Neural crest cell (in vitro differentiated cells): ENCODE results near the gene PRDM16. TPM values are rescaled to one million over a fixed set of nuclear protein-coding genes. Genes with fewer than 3 reads are reported as not detected.

Source experiments
- DNase-seq: peaks from one replicate; pipeline ENCODE4 v3.0.0; 2021; ENCODE audit warnings: low read depth, mixed read lengths, low spot score
- H3K27ac Mint-ChIP-seq: one replicate; pipeline ENCODE4 v1.8.0; 2021; ENCODE audit warnings: mild to moderate bottlenecking, mixed read lengths; ENCODE audit not compliant: unreplicated experiment
- H3K27me3 Mint-ChIP-seq: 2 replicates; pipeline ENCODE4 v1.8.0; 2021; ENCODE audit warnings: low read depth, mild to moderate bottlenecking, mixed read lengths
- H3K36me3 Mint-ChIP-seq: 2 replicates; pipeline ENCODE4 v1.8.0; 2021; ENCODE audit warnings: low read depth, mild to moderate bottlenecking, mixed read lengths
- H3K4me1 Mint-ChIP-seq: 2 replicates; pipeline ENCODE4 v1.8.0; 2021; ENCODE audit warnings: mixed read lengths
- H3K4me3 Mint-ChIP-seq: one replicate; pipeline ENCODE4 v1.8.0; 2021; ENCODE audit warnings: mild to moderate bottlenecking, mixed read lengths
- H3K9me3 Mint-ChIP-seq: 2 replicates; pipeline ENCODE4 v1.8.0; 2021; ENCODE audit warnings: mixed read lengths
- CTCF ChIP-seq: fragments of 200-600 bp; sonication (generic); conservative IDR thresholded peaks from 2 replicates; pipeline ENCODE4 v1.5.0; 2021; ENCODE audit warnings: antibody characterized with exemption, mild to moderate bottlenecking
- total RNA-seq: library from RNA; stranded (reverse); gene quantifications from 2 replicates; pipeline ENCODE4 v1.2.1, GENCODE V29; 2021

The PRDM16 gene
- total RNA-seq, 1 donor from 2014 or later, result 11.7 TPM

GRCh38 chr1:3058263-3059030 is 10.6 kb upstream of the PRDM16 start:
- H3K27ac Mint-ChIP-seq, result no peak overlapping the region
- H3K36me3 Mint-ChIP-seq, result no peaks in the 10 kb centered on the region
- peaks cover 97% of the 10 kb centered on the region for H3K27me3 Mint-ChIP-seq
- peaks cover 11% of the 10 kb centered on the region for H3K4me1 Mint-ChIP-seq
- no peak overlapping the region for H3K4me3 Mint-ChIP-seq
- no peaks in the 10 kb centered on the region for H3K9me3 Mint-ChIP-seq
- DNase-seq, result no peak
- no peak for TF ChIP-seq CTCF

- no peak for TF ChIP-seq CTCF
- no peak for DNase-seq
- Mint-ChIP-seq H3K36me3 (no peaks in the 10 kb centered on the region), H3K4me1 (peaks cover 7% of the 10 kb centered on the region), H3K27ac (no peak overlapping the region), H3K4me3 (no peak overlapping the region), H3K27me3 (peaks cover 97% of the 10 kb centered on the region), H3K9me3 (no peaks in the 10 kb centered on the region)
Observed at GRCh38 chr1:3060127-3060526, 8.9 kb upstream of the PRDM16 start.

GRCh38 chr1:3060601-3061551 is 8.1 kb upstream of the PRDM16 start:
- TF ChIP-seq CTCF, result no peak
- H3K27ac Mint-ChIP-seq, result no peak overlapping the region
- H3K4me3 Mint-ChIP-seq, result no peak overlapping the region
- no peaks in the 10 kb centered on the region for H3K9me3 Mint-ChIP-seq
- H3K27me3 Mint-ChIP-seq, result peaks cover 97% of the 10 kb centered on the region
- no peaks in the 10 kb centered on the region for H3K36me3 Mint-ChIP-seq
- DNase-seq, result no peak
- peaks cover 5% of the 10 kb centered on the region for H3K4me1 Mint-ChIP-seq

GRCh38 chr1:3061566-3061965 is 7.4 kb upstream of the PRDM16 start:
- no peaks in the 10 kb centered on the region for H3K36me3 Mint-ChIP-seq
- H3K9me3 Mint-ChIP-seq, result no peaks in the 10 kb centered on the region
- H3K4me3 Mint-ChIP-seq, result no peak overlapping the region
- no peak for TF ChIP-seq CTCF
- peaks cover 97% of the 10 kb centered on the region for H3K27me3 Mint-ChIP-seq
- H3K27ac Mint-ChIP-seq, result no peak overlapping the region
- H3K4me1 Mint-ChIP-seq, result no peaks in the 10 kb centered on the region
- no peak for DNase-seq

- Mint-ChIP-seq H3K9me3 (no peaks in the 10 kb centered on the region), H3K4me3 (no peak overlapping the region), H3K36me3 (no peaks in the 10 kb centered on the region), H3K4me1 (no peaks in the 10 kb centered on the region), H3K27me3 (peaks cover 97% of the 10 kb centered on the region), H3K27ac (no peak overlapping the region)
- TF ChIP-seq CTCF, result no peak
- no peak for DNase-seq
Observed at GRCh38 chr1:3061981-3062615, 6.9 kb upstream of the PRDM16 start.
